HL-60/S4 treated with phorbol 12-myristate 13-acetate at 8.2 ng/mL for 4 days and 3 days (cell line): ENCODE data around the gene ZW10.
"Not testable (repeated sequence)": the region's sequence is repeated elsewhere in the genome, so short reads cannot be mapped to it uniquely, and the experiment has no call there.

Experiments
- in situ Hi-C: fragments of 300-500 bp; cut with MboI; formaldehyde crosslinking; loops from 2 replicates; pipeline ENCODE4 v1.15.0; 2022; ENCODE audit warnings: low sequenced_read_pairs

Gene ZW10

GRCh38 chr11:113763040-113763439 is 10.5 kb downstream of the ZW10 start:
- in situ Hi-C loops: loop anchor here (25.0 kb wide), 1 partner anchor 101 kb away; no protein-coding TSS in a partner anchor

GRCh38 chr11:113760241-113760640 is 13.3 kb downstream of the ZW10 start:
- in situ Hi-C loops: loop anchor here (25.0 kb wide), 1 partner anchor 98 kb away; no protein-coding TSS in a partner anchor

DNA sequence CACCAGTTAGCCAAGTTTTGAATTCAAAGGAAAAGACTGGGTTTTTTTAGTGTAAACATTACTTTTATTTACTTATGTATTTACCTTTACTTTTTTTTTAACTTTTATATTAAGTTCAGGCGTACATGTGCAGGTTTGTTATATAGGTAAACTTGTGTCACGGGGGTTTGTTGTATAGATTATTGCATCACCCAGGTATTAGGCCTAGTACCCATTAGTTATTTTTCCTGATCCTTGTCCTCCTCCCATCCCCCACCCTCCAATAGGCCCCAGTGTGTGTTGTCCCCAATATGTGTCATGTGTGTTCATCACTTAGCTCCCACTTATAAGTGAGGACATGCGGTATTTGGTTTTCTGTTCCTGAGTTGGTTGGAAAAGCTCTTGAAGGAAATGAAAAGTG is 20.6 kb downstream of the ZW10 start:
- in situ Hi-C loops: loop anchor here (25.0 kb wide), 1 partner anchor 91 kb away; no protein-coding TSS in a partner anchor

- in situ Hi-C loops: no loop called here
These were observed 37.2 kb downstream of the ZW10 start for GRCh38 chr11:113736323-113736722.

DNA sequence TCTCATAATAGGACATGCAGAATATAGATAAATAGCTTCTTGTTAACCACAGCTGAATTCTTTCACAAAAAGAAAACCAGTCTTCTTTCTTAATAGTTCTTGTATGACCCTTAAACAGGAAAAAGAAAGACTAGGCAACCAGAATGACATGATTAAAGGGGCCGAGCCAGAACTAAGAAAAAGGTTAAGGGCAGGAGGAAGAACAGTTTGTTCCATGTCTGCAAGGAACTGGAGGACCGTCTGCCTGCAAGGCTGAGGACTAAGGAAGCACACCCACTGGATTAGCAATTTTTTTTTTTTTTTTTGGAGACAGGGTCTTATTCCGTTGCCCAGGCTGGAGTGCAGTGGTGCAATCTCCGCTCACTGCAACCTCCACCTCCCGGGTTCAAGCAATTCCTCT is 41.4 kb downstream of the ZW10 start:
- in situ Hi-C loops: no loop called here

- in situ Hi-C loops: no loop called here
These were observed 42.4 kb downstream of the ZW10 start for GRCh38 chr11:113730887-113731726.

- in situ Hi-C loops: no loop called here
These were observed 44.0 kb downstream of the ZW10 start for GRCh38 chr11:113729456-113729855.

GRCh38 chr11:113728814-113729213 is 44.7 kb downstream of the ZW10 start:
- in situ Hi-C loops: no loop called here

GRCh38 chr11:113725913-113726312 is 47.6 kb downstream of the ZW10 start:
- in situ Hi-C loops: no loop called here

- in situ Hi-C loops: no loop called here
These were observed 48.1 kb downstream of the ZW10 start for GRCh38 chr11:113725407-113725806.

DNA sequence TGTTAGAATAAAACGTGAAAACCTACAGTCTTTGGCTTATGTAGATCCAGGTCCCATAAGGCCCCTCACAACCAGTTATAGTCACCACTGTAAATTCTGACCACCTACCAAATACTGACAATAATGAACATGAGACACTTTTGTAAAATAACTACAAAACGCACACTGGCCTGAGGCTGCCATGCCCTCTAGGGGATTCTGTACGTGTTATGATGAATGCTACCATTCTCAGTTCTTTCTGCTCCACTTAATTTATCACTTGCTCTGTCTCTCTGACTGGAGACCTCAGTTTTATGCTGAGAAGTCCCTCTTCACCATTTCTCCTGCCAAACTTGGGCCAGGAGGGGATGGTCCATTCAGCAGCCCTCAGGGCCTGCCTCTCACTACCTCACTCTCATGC is 48.7 kb downstream of the ZW10 start:
- in situ Hi-C loops: no loop called here

DNA sequence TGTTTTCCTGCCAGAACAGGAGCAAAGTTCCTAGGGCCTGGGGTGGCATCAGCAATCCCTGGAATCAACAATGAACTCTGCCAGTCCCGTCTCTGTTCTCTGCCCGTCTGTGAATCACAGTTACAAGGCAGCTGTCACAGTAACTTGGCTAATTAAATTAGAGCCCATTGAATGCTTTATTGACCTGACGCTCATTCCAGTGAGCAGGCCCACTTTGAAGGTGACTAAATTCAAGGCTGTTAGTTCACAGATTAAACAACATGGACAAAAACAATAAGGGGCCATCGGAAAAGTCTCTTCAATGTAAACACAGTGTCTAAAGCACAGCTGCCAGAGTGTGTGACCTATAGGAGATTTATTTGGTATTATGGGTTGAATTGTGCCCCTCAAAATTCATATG is 49.7 kb downstream of the ZW10 start:
- in situ Hi-C loops: no loop called here

GRCh38 chr11:113722934-113723333 is 50.6 kb downstream of the ZW10 start:
- in situ Hi-C loops: no loop called here

DNA sequence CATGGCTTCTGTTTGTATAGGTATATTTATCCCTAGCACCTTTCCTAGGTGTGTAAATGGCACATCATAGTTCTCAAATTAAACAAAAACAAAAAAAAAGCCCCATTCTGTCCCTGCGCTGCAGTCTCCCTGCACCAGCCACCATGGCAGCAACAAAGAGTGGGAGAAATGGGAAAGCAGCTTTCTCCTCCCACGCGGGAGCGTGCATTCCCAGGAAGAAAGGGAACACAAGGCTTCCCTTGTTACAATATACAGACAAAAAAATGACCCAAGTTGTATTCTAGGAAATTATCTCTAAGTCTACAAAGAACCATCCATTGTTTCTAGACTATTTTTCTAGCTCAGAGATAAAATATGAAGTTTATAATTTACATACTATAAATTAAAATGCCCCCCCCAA is 51.3 kb downstream of the ZW10 start:
- in situ Hi-C loops: no loop called here

- in situ Hi-C loops: no loop called here
These were observed 51.9 kb downstream of the ZW10 start for GRCh38 chr11:113721462-113722066.

DNA sequence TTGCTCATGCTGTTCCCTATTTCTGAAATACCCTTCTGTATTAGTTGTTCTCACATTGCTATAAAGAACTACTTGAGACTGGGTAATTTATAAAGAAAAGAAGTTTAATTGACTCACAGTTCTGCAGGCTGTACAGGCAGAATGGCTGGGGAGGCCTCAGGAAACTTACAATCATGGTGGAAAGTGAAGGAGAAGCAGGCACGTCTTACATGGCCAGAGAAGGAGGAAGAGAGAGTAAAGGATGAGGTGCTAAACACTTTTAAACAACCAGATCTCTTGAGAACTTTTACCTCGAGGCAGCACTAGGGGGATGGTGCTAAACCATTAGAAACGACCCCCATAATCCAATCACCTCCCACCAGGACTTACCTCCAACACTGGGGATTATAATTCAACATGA is 53.0 kb downstream of the ZW10 start:
- in situ Hi-C loops: not testable (repeated sequence)

DNA sequence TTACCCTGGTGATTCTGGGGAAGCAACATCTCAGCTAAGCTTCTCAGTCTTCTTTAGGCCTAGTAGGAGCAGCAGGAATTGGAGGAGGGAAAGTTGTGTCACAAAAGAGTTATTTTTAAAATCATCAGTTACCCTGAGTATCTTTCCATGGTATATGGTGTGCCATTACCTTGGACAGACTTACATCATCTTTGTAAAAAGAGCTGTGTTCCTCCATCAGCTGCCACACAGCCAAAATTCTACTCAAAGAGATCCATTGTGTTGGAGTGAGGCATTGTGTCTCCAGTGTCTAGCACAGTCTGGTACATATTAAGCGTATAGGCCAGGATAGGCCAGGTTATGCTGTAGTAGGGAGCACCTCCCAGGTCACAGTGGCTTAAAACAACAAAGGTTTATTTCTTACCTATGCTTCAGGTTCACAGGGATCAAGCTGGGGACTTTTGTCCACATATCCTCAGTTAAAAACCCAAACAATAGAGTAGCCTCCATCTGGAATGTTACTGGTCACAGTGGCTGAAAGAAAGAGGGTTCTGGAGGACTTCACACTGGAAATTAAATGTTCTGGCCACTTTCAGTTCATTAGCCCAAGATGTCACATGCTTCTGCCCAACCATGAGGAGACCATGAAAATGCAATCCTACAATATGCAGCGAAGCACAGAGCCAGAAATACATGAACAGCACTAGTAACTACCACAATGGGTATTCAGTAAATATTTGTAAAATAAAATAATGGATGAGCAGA is 57.4 kb downstream of the ZW10 start:
- in situ Hi-C loops: no loop called here

GRCh38 chr11:113715273-113715672 is 58.2 kb downstream of the ZW10 start:
- in situ Hi-C loops: no loop called here

DNA sequence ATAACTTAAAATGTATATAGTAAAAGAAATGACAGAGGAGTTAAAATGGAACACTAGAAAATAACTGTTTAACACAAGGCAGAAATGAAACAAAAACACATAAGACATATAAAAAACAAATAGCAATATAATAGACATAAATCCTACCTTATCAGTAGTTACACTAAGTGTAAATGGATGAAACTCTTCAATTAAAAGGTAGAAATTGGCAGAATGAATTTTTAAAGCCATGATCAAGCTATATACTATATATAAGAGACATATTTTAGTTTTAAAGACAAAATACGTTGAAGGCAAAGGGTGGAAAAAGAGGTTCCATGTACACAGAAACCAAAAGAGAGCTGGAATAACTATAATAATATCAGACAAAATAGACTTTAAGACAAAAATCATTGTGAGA is 62.5 kb downstream of the ZW10 start:
- in situ Hi-C loops: no loop called here

DNA sequence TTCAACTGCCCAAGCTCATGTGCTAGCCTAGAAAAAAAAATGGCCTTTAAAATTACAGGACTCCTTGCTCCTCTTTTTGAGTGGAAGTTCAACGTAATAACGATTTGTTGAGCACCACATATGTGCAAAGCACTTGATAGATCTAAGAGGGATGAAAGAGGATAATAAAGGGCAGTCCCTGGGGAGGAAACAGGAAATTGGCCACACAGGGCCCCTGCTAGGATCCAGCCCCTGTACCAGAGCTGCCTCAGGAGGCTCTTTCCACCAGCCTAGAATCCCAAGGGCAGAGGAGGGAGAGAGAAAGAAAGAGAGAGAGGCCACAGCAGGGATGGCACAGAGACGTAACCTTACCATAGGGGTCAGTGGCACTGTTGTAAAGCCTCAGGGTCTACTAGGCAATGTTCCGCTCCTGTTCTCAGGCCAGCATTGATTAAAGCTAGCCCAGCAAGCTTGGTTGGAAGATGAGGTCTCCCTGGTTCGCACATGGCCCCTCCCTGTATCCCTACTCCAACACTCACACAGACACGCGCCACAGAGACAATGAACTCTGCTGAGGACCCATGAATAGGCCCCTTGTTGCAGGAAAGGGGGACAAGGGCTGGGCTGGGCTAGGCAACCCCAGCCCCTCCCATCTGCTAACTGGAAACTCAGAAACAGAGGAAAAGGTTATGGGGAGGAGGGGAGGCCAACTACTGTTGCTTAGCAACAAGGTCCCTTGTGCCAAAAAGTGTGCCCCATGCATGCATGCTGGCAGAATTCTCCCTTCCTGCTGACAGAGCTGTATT is 67.4 kb downstream of the ZW10 start, which contains the start of gene TMPRSS5:
Gene TMPRSS5, minus strand, starts transcription at position 438 of the 785 bp plus-strand sequence. Its CDS starts 84 bp downstream, at position 354.
- in situ Hi-C loops: no loop called here

DNA sequence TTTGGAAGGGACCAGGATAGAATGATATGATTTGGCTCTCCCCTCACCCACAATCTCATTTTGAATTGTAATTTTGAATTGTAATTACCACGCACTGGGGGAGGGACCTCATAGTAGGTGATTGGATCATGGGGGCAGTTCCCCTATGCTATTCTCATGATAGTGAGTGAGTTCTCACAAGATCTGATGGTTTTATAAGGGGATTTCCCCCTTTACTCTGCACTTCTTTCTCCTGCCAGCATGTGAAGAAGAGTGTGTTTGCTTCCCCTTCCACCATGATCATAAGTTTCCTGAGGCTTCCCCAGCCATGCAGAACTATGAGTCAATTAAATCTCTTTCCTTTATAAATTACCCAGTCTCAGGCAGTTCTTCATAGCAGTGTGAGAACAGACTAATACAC is 69.9 kb downstream of the ZW10 start:
- in situ Hi-C loops: not testable (repeated sequence)
